H1 (cell line): Measurements from ENCODE around the gene HBEGF. TPM values are rescaled to one million over a fixed set of nuclear protein-coding genes. Genes with fewer than 3 reads are reported as not detected.

ENCODE experiments used
- CHD2 ChIP-seq: IDR thresholded peaks from 2 replicates; pipeline ENCODE4 v1.6.1; 2012; ENCODE audit warnings: low read length, improper control_type of control experiment
- HDAC6 ChIP-seq: IDR thresholded peaks from one replicate; pipeline ENCODE4 v1.7.1; 2012; ENCODE audit warnings: low read depth, mild to moderate bottlenecking, inconsistent platforms, low read length, moderate library complexity
- KDM5A ChIP-seq: fragments of 200-600 bp; IDR thresholded peaks from 2 replicates; pipeline ENCODE4 v1.7.1; 2012; ENCODE audit warnings: mild to moderate bottlenecking, low read length, inconsistent platforms, mixed read lengths
- RBBP5 ChIP-seq: IDR thresholded peaks from 2 replicates; pipeline ENCODE4 v1.7.1; 2012; ENCODE audit warnings: low read depth, mild to moderate bottlenecking, inconsistent platforms, low read length, moderate library complexity, borderline replicate concordance
- SP4 ChIP-seq: IDR thresholded peaks from 2 replicates; pipeline ENCODE4 v1.6.1; 2012; ENCODE audit warnings: low read length, inconsistent platforms
- polyA plus RNA-seq, 7 experiments: library from polyadenylated mRNA; depleted of rRNA in 3 of 7; stranded (reverse) in 5 of 7; unstranded in 2 of 7; fragments of >200 nt in 5 of 7; fragments of 200-250 nt in 2 of 7; gene quantifications; 1 replicate in 5 of 7; 2 replicates in 1 of 7; 4 replicates in 1 of 7; pipeline versions ENCODE4 v1.2.1 to v1.2.3, GENCODE V29; 2011 to 2013; ENCODE audit warnings: missing spikeins in 2 of 7, mixed read lengths in 2 of 7
- total RNA-seq: library from RNA; stranded (reverse); fragmentation: NEBNext Ultra II Directional; extraction: Animal tissue kit (Norgen Biotek cat#: 25700); gene quantifications from 2 replicates; pipeline ENCODE4 v1.2.1, GENCODE V29; 2021

The HBEGF gene
- total and polyA plus RNA-seq, 2 of the 8 experiments (the other 6 are each of a cell fraction or from before 2014, with no cell fraction given): 2.4 to 2.5 TPM

- no peak for TF ChIP-seq CHD2
- TF ChIP-seq SP4: no peak
- no peak for TF ChIP-seq KDM5A
- TF ChIP-seq RBBP5: no peak
- TF ChIP-seq HDAC6: no peak
Observed at GRCh38 chr5:140321796-140322195, 24.6 kb downstream of the HBEGF start (continued).
